Left renal pelvis (tissue), 4 donors: Measurements from ENCODE around the gene COG1. TPM values are rescaled to one million over a fixed set of nuclear protein-coding genes. Genes with fewer than 3 reads are reported as not detected.
A peak's percentile ranks its signal among the peaks of the same experiment; 100 is the strongest.
"Not testable (repeated sequence)": the region's sequence is repeated elsewhere in the genome, so short reads cannot be mapped to it uniquely, and the experiment has no call there.

Experiments used
- DNase-seq, 4 donors: peaks; one replicate each; pipeline ENCODE4 v3.0.0-alpha.2; 2013; ENCODE audit warnings: low read depth in 4 of 4, low spot score in 3 of 4
- polyA plus RNA-seq, 4 donors: library from polyadenylated mRNA; unstranded; fragments of 120-200 nt; gene quantifications; one replicate each; pipeline ENCODE4 v1.2.1, GENCODE V29; 2013; ENCODE audit not compliant: insufficient read length in 4 of 4

COG1 gene
- 10 to 100 TPM; 39.7 to 70.5 (median 48.4) TPM for polyA plus RNA-seq

DNA sequence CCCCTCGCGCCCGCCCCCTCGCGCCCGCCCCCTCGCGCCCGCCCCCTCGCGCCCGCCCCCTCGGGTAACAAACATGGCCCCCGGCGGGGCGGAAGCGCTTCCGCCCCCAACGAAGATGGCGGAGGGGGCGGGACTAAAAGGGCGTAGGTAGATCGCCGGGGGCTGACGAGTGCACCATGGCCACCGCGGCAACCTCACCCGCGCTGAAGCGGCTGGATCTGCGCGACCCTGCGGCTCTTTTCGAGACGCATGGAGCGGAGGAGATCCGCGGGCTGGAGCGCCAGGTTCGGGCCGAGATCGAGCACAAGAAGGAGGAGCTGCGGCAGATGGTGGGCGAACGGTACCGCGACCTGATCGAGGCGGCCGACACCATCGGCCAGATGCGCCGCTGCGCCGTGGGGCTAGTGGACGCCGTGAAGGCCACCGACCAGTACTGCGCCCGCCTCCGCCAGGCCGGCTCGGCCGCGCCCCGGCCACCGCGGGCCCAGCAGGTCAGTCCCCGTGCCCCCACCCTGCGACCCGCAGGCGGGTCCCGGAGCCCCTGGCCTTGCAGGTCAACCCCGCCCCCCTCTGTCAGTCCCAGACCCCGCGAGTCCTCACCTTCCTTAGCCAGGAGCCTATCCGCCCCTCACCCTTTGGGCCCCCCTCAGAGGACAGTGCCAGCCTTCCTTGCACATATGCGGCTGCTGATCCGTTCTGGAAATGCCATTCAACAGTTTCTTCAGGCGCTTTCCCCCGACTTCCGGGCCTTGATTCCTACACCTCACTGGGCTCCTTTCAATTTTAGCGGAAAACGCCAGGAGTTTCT lies at the start of gene COG1:
Gene COG1 (plus strand): TSS at position 162 of the 808 bp plus-strand sequence. CDS start 15 bp downstream, at position 177.
- DNase-seq, result peak; percentile 71 to 85 (median 80)

DNA sequence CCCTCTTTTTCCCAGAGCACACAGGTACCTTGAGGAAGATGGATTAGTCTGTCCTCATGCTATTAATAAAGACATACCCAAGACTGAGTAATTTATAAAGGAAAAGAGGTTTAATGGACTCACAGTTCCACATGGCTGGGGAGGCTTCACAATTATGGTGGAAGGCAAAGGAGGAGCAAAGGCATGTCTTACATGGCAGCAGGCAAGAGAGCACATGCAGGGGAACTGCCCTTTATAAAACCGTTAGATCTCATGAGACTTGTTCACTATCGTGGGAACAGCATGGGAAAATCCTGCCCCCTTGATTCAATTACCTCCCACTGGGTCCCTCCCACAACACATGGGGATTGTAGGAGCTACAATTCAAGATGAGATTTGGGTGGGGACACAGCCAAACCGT lies 48.6 kb upstream of the COG1 start:
- not testable (repeated sequence) for DNase-seq

- DNase-seq, result no peak
Measured at GRCh38 chr17:73145641-73146040, 47.2 kb upstream of the COG1 start.

DNA sequence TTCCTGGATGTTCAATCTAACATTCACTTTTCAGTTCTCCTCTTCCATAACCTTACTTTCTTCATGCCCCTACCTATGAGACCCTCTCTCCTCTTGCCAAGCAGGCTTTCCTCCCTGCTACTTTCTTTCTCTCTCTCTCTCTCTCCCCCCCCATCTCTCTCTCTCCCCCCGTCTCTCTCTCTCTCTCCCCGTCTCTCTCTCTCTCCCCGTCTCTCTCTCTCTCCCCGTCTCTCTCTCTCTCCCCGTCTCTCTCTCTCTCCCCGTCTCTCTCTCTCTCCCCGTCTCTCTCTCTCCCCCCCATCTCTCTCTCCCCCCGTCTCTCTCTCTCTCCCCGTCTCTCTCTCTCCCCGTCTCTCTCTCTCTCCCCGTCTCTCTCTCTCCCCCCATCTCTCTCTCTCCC lies 45.1 kb upstream of the COG1 start:
- DNase-seq, result not testable (repeated sequence)

DNA sequence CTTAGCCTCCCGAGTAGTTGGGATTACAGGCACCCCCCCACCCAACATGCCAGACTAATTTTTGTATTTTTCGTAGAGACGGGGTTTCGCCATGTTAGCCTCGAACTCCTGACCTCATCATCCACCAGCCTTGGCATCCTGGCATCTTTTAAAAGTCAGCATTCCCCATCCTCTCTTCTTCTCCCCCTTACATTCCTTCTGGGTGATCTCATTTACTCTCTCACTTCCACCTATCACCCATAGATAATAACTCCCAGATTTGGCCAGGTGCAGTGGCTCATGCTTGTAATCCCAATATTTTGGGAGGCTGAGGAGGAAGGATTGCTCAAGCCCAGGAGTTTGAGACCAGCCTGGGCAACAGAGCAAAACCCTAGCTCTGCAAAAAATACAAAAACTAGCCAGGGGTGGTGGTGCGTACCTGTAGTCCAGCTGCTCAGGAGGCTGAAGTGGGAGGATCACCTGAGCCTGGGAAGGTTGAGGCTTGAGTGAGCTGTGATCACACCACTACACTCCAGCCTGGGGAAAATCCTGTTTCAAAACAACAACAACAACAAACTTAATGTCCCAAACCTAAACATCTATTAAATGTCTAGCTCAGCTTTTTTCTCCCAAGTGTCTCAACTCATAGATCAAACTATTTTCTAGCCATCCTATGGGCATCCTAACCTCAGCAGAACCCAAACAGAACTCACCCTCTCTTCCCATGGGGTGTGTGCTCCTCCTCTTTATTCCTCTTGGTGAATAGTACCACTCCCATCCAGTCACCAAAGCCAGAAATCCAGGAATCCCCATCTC lies 44.1 kb upstream of the COG1 start:
- DNase-seq, result no peak

DNA sequence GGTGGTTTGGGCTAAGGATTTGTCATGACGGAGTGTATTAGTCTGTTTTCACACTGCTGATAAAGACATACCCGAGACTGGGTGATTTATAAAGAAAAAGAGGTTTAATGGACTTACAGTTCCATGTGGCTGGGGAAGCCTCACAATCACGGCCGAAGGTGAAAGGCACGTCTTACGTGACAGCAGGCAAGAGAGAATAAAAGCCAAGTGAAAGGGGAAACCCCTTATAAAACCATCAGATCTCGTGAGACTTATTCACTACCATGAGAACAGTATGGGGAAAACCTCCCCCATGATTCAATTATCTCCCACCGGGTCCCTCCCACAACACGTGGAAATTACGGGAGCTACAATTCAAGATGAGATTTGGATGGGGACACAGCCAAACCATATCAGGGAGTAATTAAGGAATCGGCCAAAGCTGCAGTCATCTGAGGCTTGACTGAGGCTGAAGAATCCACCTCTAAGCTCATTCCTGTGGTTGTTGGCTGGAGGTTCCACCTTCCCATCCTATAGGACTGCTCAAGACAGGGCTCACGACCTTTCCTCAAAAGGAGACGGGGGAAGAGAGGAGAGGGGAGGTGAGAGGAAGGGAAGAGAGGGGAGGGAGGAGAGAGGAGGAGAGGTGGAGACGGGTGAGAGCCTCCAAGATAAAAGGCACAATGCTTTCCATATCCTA lies 42.1 kb upstream of the COG1 start:
- not testable (repeated sequence) for DNase-seq

DNA sequence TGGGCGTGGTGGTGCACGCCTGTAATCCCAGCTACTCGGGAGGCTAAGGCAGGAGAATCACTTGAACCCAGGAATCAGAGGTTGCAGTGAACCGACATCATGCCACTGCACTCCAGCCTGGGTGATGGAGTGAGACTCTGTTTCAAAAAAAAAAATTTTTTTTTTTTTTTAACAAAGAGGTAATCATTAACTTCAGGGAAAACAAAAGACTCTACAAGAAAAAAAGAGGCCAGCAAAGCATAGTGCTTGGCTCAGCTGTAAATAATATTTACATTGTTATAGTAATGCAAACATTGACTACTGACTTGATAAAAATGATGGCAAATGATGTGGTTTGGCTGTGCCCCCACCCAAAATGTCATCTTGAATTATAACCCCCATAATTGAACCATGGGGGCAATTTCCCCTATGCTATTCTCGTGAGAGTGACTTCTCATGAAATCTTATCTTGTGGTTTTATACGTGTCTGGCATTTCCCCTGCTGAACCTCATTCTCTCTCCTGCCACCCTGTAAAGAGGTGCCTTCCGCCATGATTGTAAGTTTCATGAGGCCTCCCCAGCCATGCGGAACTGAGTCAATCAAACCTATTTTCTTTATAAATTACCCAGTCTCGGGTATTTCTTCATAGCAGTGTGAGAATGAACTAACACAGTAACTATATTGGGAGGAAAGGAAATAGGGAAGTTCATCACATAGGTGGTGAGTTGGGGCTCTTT lies 40.8 kb upstream of the COG1 start:
- no peak for DNase-seq

DNA sequence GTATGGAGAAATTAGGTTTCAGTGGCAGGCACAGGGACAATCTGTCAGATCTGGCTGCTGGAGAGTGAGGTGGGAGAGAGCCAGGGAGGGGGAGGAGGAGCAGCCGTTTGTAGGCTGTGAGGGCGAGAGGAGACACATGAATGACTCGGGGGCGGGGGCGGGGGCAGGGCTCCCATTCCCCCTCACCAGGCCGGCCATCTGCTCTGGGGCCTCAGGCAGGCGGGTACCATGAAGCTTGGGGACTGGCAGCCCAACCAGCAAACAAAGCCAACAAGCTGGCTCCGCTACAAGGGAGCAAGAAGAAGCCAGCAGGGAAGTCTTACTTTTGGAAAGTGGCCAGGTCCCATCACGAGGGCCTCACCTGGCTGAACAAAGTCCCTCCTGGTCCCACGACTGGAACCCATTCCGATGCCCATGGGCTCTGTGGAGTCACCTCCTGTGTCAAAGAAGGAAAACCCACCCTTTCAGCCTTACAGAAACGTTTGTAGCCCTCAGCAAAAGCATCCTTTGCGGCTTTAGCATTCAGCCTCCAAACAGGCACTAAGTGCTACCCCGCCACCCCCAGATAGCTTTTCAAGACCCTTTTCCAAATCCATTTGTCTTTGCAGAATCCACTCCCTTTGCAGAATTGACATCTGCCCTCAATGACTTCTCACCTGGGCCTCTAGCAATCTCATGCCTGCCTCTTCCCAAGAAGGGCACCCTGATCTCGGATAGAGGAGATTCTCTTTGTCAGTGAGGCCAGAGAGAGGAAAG lies 37.3 kb upstream of the COG1 start:
- DNase-seq, result no peak

DNA sequence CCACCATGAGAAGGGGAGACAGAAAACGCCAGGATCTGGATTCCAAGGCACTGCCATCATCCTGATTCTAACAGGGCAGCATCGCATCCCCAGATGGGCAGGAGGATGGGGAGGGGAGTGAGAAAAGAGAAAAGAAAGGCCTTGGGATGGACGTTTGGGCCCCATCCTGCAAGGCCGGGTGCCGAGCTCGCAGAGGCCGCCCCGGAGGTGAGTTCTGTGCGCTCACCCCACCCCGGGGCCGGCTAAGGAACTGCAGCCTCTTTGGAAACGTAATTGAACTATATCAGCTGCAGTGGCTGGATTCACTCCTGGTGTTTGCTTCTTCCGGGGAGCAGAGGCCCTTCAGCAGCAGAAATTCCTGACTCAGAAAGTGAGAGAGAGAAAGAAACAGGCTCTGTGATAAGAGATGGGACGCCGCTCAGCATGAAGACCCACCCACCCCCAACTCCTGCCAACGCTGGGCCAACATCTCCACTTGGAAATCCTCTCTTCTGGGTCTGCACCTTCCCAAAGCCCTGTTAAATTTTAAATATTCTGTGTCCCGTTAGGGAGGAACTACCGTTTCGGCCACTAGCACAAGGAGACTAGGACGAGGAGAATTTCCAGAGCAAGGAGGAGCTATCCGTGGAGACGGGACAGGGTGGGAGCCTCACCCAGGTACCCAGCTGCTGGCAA lies 36.6 kb upstream of the COG1 start:
- DNase-seq, result no peak

DNA sequence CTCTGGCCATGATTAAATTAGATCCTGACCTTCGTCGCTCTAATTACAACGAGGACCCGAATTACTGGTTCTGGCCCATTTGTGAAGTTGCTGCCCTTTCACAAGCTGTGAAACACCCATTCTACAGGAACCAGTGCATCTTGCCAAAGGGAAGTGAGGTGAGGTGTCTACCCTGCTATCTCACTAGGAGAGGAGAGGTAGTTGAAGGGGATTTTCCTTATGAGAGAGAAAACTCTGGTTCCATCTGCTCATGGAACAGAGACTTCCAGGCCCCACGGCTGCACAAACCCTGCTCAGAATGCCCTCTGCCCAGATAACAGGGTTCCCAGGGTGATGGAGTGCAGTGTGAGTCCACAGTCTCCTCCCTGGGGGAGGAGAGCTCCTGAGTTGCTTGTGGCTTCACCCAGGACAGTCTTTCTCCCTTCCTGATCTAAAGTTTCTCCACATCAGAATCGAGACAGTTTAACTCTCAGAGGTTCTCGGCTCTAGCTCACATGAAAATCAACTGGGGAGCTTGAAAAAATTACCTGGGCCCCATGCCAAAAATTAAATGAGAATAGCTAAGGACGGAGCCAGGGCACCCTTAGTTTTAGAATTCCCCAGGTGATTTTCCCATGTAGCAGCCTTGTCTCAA lies 35.9 kb upstream of the COG1 start:
- no peak for DNase-seq

- DNase-seq, result no peak
Measured at GRCh38 chr17:73157521-73157890, 35.3 kb upstream of the COG1 start.

GRCh38 chr17:73158133-73158532 lies 34.7 kb upstream of the COG1 start:
- DNase-seq, result no peak

DNA sequence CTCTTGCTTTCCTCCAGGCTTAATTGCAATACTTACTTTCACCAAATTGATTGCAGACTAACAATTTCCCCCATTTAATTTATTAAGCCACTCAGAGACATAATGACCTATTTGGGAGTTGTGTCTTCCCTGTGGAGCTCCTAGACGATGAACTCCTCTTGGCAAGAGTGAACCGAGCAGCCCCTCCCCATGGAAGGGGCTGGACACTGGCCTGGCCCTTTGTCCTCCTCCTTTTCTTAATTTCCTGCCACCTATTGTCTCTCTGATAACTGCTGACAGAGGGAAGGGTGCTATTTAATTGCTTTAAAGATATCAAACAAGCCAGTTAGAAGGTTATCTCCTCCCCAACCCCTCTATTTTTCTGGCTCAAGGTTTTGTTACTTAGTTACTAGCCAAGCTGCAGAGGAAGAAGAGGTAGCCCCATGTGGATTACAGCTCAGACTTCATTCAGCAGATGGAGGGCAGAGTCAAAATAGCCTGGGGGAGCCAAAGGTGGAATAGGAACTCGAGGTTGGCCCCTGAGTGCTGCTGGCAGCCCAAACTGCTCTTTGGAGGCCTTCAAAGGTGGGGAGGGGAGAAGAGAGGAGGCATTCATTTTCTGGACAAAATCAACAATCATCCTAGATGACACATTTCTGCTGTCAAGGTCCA lies 31.8 kb upstream of the COG1 start:
- no peak for DNase-seq

- DNase-seq, result no peak
Measured at GRCh38 chr17:73163043-73163442, 29.8 kb upstream of the COG1 start.

DNA sequence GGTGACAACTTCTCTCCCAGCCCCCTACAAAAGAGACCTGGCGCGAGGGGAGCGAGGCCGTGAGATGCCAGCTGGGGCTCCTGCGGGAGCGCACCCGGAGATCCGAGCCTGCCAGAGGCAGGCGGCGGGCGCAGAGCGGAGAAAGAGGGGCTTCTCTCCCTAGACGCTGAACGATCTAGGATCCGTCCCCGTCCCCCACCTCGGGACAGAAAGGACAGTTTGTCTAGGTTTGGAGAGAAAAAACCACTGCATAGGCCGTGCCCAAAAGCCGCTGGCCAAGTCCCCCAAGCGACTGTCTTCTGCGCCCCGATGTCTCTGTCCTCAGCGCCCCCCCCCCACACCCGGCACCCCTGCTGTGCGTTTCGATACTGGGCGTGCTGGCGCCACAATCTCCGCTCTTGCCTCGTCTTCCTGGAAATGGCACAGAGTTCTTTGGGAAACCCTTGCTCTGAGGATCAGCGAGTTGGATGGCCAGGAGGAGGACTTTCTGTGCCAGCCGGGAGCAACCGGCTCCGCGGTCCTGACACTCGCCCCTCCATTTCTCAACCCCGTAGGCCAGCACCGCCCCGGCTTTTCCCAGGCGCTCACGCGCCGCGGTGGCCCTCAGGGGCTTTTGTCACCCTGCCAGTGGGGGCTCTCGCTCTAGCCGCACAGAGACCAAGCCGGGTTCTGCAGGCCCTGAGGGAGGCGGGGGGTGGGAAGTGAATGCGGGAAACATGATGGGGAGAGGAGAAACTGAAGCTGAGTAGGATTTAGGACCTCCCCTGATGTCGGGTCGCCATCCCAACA lies 27.0 kb upstream of the COG1 start:
- no peak for DNase-seq

- no peak for DNase-seq
Measured at GRCh38 chr17:73166731-73167581, 25.9 kb upstream of the COG1 start.

DNA sequence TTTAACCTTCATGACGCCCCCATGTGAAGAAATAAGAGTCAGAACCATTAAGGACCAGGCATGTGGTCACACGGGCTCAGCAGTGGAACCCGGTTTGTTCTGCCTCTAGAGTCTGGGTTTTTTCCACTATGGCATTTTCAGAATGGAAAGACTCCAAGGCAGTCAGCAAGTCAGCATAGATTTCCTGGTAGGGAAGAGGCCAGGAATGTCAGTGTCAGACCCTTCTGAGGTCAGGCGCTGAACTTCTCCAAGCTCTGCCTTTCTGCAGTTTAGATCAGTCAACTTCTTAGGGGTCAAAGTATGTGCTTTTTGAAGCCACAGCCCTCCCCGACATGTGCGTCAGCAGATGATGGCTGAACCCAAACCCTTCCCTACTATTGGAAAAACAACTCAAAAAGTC lies 24.2 kb upstream of the COG1 start:
- DNase-seq, result no peak
